Trophoblast cell (in vitro differentiated cells and primary cell): ENCODE results near the gene HEXA.
A peak's percentile ranks its signal among the peaks of the same experiment; 100 is the strongest.

Experiments
- DNase-seq, 2 donors: peaks; one replicate each; pipeline ENCODE4 v3.0.0-alpha.2; 2016
- H2AFZ ChIP-seq: 2 replicates; pipeline ENCODE4 v1.6.1; 2013; ENCODE audit warnings: low read length, moderate library complexity, mild to moderate bottlenecking; ENCODE audit not compliant: insufficient read depth, poor library complexity
- H2AK5ac ChIP-seq: 2 replicates; pipeline ENCODE4 v1.6.1; 2013; ENCODE audit warnings: mild to moderate bottlenecking, low read length
- H2BK120ac ChIP-seq: 2 replicates; pipeline ENCODE4 v1.6.1; 2013; ENCODE audit warnings: low read length, mild to moderate bottlenecking, moderate library complexity; ENCODE audit not compliant: insufficient read depth, poor library complexity
- H2BK12ac ChIP-seq: 2 replicates; pipeline ENCODE4 v1.6.1; 2013; ENCODE audit warnings: mild to moderate bottlenecking, low read length, moderate library complexity
- H2BK5ac ChIP-seq: 2 replicates; pipeline ENCODE4 v1.6.1; 2013; ENCODE audit warnings: low read length, low read depth, moderate library complexity, mild to moderate bottlenecking; ENCODE audit not compliant: poor library complexity
- H3K14ac ChIP-seq: 2 replicates; pipeline ENCODE4 v1.6.1; 2013; ENCODE audit warnings: mild to moderate bottlenecking, low read length
- H3K18ac ChIP-seq: 2 replicates; pipeline ENCODE4 v1.6.1; 2013; ENCODE audit warnings: mild to moderate bottlenecking, low read length
- H3K23ac ChIP-seq: 2 replicates; pipeline ENCODE4 v1.6.1; 2013; ENCODE audit warnings: low read length
- H3K27ac ChIP-seq: 2 replicates; pipeline ENCODE4 v1.5.1; 2013; ENCODE audit warnings: low read depth, mild to moderate bottlenecking, inconsistent platforms, low read length, moderate library complexity
- H3K27me3 ChIP-seq: 2 replicates; pipeline ENCODE4 v1.6.1; 2013; ENCODE audit warnings: inconsistent platforms, mild to moderate bottlenecking, low read length, moderate library complexity; ENCODE audit not compliant: insufficient read depth
- H3K36me3 ChIP-seq, 2 experiments: 1 replicate in 1 of 2; 2 replicates in 1 of 2; pipeline ENCODE4 v1.6.1; 2013; ENCODE audit warnings: low read length in 2 of 2, mild to moderate bottlenecking in 2 of 2, moderate library complexity in 1 of 2; ENCODE audit not compliant: insufficient read depth in 2 of 2, control insufficient read depth in 1 of 2
- H3K4ac ChIP-seq: 2 replicates; pipeline ENCODE4 v1.6.1; 2013; ENCODE audit warnings: low read depth, mild to moderate bottlenecking, low read length, moderate library complexity
- H3K4me1 ChIP-seq, 2 experiments: 1 replicate in 1 of 2; 2 replicates in 1 of 2; pipeline ENCODE4 v1.6.1; 2013; ENCODE audit warnings: low read length in 2 of 2, mild to moderate bottlenecking in 2 of 2, moderate library complexity in 1 of 2; ENCODE audit not compliant: insufficient read depth in 2 of 2, control insufficient read depth in 1 of 2
- H3K4me2 ChIP-seq: 2 replicates; pipeline ENCODE4 v1.6.1; 2013; ENCODE audit warnings: inconsistent platforms, mild to moderate bottlenecking, low read length, moderate library complexity
- H3K4me3 ChIP-seq: 2 replicates; pipeline ENCODE4 v1.5.1; 2013; ENCODE audit warnings: mild to moderate bottlenecking, low read depth, low read length, inconsistent platforms
- H3K79me1 ChIP-seq: one replicate; pipeline ENCODE4 v1.6.1; 2013; ENCODE audit warnings: low read length
- H3K79me2 ChIP-seq: 2 replicates; pipeline ENCODE4 v1.6.1; 2013; ENCODE audit warnings: low read length, mild to moderate bottlenecking; ENCODE audit not compliant: control insufficient read depth, insufficient read depth, poor library complexity
- H3K9ac ChIP-seq: 2 replicates; pipeline ENCODE4 v1.6.1; 2013; ENCODE audit warnings: mild to moderate bottlenecking, low read length
- H3K9me3 ChIP-seq: 2 replicates; pipeline ENCODE4 v1.6.1; 2013; ENCODE audit warnings: low read depth, mild to moderate bottlenecking, control low read depth, inconsistent platforms, low read length; ENCODE audit not compliant: insufficient read depth
- H4K12ac ChIP-seq: 2 replicates; pipeline ENCODE4 v1.6.1; 2013; ENCODE audit warnings: low read depth, mild to moderate bottlenecking, low read length, moderate library complexity
- H4K8ac ChIP-seq: 2 replicates; pipeline ENCODE4 v1.6.1; 2013; ENCODE audit warnings: low read depth, mild to moderate bottlenecking, low read length, moderate library complexity
- H4K91ac ChIP-seq: one replicate; pipeline ENCODE4 v1.6.1; 2013; ENCODE audit warnings: low read depth, mild to moderate bottlenecking, low read length, moderate library complexity
- WGBS: extraction: QIAGEN DNeasy Blood & Tissue Kit; methylation state at CpG from one replicate; pipeline ENCODE4 v1.1.7; 2013; ENCODE audit warnings: missing lambda C conversion rate; ENCODE audit not compliant: insufficient read length, insufficient coverage; ENCODE audit errors: extremely low coverage; 5-methylcytosine and 5-hydroxymethylcytosine counted together

Gene HEXA

GRCh38 chr15:72331021-72331420 lies 44.8 kb downstream of the HEXA start:
- Histone ChIP-seq H2BK5ac (no peak overlapping the region), H3K23ac (no peak overlapping the region), H4K8ac (no peak overlapping the region), H3K4ac (no peak overlapping the region), H4K12ac (no peak overlapping the region), H2AFZ (no peak overlapping the region), H3K9me3 (no peaks in the 10 kb centered on the region), H3K27me3 (no peaks in the 10 kb centered on the region), H3K79me2 (no peaks in the 10 kb centered on the region), H3K4me1 (no peaks in the 10 kb centered on the region), H3K14ac (no peak overlapping the region), H3K4me2 (no peak overlapping the region), H2AK5ac (no peak overlapping the region), H3K27ac (no peak overlapping the region), H3K36me3 (peaks cover 0 to 2% of the 10 kb centered on the region in 2 experiments), H3K79me1 (no peaks in the 10 kb centered on the region), H3K9ac (no peak overlapping the region), H2BK12ac (no peak overlapping the region), H3K4me3 (no peak overlapping the region), H2BK120ac (no peak overlapping the region), H3K18ac (no peak overlapping the region), H4K91ac (no peak overlapping the region)
- DNase-seq = no peak
- no CpG with 5 or more reads among the region's 3 CpGs for WGBS

- H2BK12ac ChIP-seq = no peak overlapping the region
- no peak overlapping the region for H3K9ac ChIP-seq
- no peak overlapping the region for H2AFZ ChIP-seq
- no peak overlapping the region for H2AK5ac ChIP-seq
- DNase-seq = no peak
- H4K12ac ChIP-seq = no peak overlapping the region
- no peak overlapping the region for H3K4me2 ChIP-seq
- no peak overlapping the region for H3K4me3 ChIP-seq
- no CpG with 5 or more reads among the region's 1 CpG for WGBS
- no peak overlapping the region for H3K4ac ChIP-seq
- no peak overlapping the region for H4K8ac ChIP-seq
- H3K79me1 ChIP-seq = no peaks in the 10 kb centered on the region
- H3K18ac ChIP-seq = no peak overlapping the region
- peaks cover 7 to 8% of the 10 kb centered on the region in 2 experiments for H3K4me1 ChIP-seq
- no peak overlapping the region for H3K27ac ChIP-seq
- H3K14ac ChIP-seq = no peak overlapping the region
- H3K36me3 ChIP-seq = no peaks in the 10 kb centered on the region
- H2BK120ac ChIP-seq = no peak overlapping the region
- H3K27me3 ChIP-seq = no peaks in the 10 kb centered on the region
- peaks cover 2% of the 10 kb centered on the region for H3K9me3 ChIP-seq
- no peaks in the 10 kb centered on the region for H3K79me2 ChIP-seq
- H4K91ac ChIP-seq = no peak overlapping the region
- no peak overlapping the region for H2BK5ac ChIP-seq
- no peak overlapping the region for H3K23ac ChIP-seq
Measured at GRCh38 chr15:72323752-72324151, 52.1 kb downstream of the HEXA start.

GRCh38 chr15:72319985-72320671 lies 55.7 kb downstream of the HEXA start, which contains the start of gene CELF6:
Gene CELF6, minus strand, starts transcription at chr15:72320157. Its CDS starts 283 bp downstream, at chr15:72319874.
- Histone ChIP-seq H3K9me3 (peaks cover 3% of the 10 kb centered on the region), H3K9ac (no peak within 1 kb of the TSS), H4K8ac (no peak within 1 kb of the TSS), H2BK5ac (no peak within 1 kb of the TSS), H4K91ac (no peak within 1 kb of the TSS), H3K4me2 (peak within 1 kb of the TSS; percentile 73), H2BK12ac (no peak within 1 kb of the TSS), H3K23ac (no peak within 1 kb of the TSS), H3K79me1 (no peaks in the 10 kb centered on the region), H3K4me3 (peak within 1 kb of the TSS; percentile 67), H2AK5ac (no peak within 1 kb of the TSS), H3K36me3 (no peaks in the 10 kb centered on the region), H3K27me3 (no peaks in the 10 kb centered on the region), H4K12ac (no peak within 1 kb of the TSS), H3K4me1 (peaks cover 7 to 8% of the 10 kb centered on the region in 2 experiments), H2BK120ac (no peak within 1 kb of the TSS), H3K27ac (no peak within 1 kb of the TSS), H3K18ac (no peak within 1 kb of the TSS), H3K79me2 (no peaks in the 10 kb centered on the region), H3K4ac (no peak within 1 kb of the TSS), H3K14ac (no peak within 1 kb of the TSS), H2AFZ (peak within 1 kb of the TSS; percentile 42)
- peak; percentile 47 to 72 for DNase-seq
- WGBS = no CpG with 5 or more reads among the region's 58 CpGs

- no peaks in the 10 kb centered on the region for H3K27me3 ChIP-seq
- H3K18ac ChIP-seq = no peak overlapping the region
- H3K79me1 ChIP-seq = no peaks in the 10 kb centered on the region
- no peak overlapping the region for H2AK5ac ChIP-seq
- H2BK120ac ChIP-seq = no peak overlapping the region
- H3K27ac ChIP-seq = no peak overlapping the region
- no peak overlapping the region for H4K12ac ChIP-seq
- H3K23ac ChIP-seq = no peak overlapping the region
- no CpG with 5 or more reads among the region's 48 CpGs for WGBS
- H3K36me3 ChIP-seq = no peaks in the 10 kb centered on the region
- no peak overlapping the region for H2BK5ac ChIP-seq
- H4K91ac ChIP-seq = no peak overlapping the region
- H2AFZ ChIP-seq = no peak overlapping the region
- peak overlapping the region; percentile 50 for H3K4me2 ChIP-seq
- peaks cover 3% of the 10 kb centered on the region for H3K9me3 ChIP-seq
- DNase-seq = peak; percentile 68 to 86
- no peak overlapping the region for H2BK12ac ChIP-seq
- peak overlapping the region; percentile 27 for H3K4me3 ChIP-seq
- H3K79me2 ChIP-seq = no peaks in the 10 kb centered on the region
- H3K4me1 ChIP-seq = peaks cover 7 to 8% of the 10 kb centered on the region in 2 experiments
- H3K4ac ChIP-seq = no peak overlapping the region
- no peak overlapping the region for H4K8ac ChIP-seq
- H3K9ac ChIP-seq = no peak overlapping the region
- H3K14ac ChIP-seq = no peak overlapping the region
Measured at GRCh38 chr15:72319360-72319984, 56.3 kb downstream of the HEXA start.
